Activated CD8-positive, alpha-beta memory T cell treated with anti-CD3 and anti-CD28 coated beads for 36 hours (primary cell): ENCODE results near the gene LIG3. TPM values are rescaled to one million over a fixed set of nuclear protein-coding genes. Genes with fewer than 3 reads are reported as not detected.
"Not testable (repeated sequence)": the region's sequence is repeated elsewhere in the genome, so short reads cannot be mapped to it uniquely, and the experiment has no call there.

Experiments
- CTCF ChIA-PET: fragments of 350-600 bp; sonication (Branson Sonifier 250); formaldehyde crosslinking; loops from one replicate; lab custom pipeline; 2021; ENCODE audit warnings: antibody characterized with exemption; lab: Charles Lee
- POLR2A ChIA-PET: fragments of 350-600 bp; sonication (Branson Sonifier 250); formaldehyde crosslinking; loops from one replicate; lab custom pipeline; 2021; ENCODE audit warnings: antibody characterized with exemption; lab: Charles Lee
- total RNA-seq, 2 experiments: library from RNA; stranded (reverse); gene quantifications; one replicate each; pipeline ENCODE4 v1.2.3, GENCODE V29; 2021

Gene LIG3
- total RNA-seq, 2 experiments from 2014 or later = 42.7 to 43.0 TPM

GRCh38 chr17:35021520-35022380 lies 41.4 kb downstream of the LIG3 start:
- ChIA-PET POLR2A (interaction anchor here (0.6 to 3.1 kb wide), 9 partner anchors 10 to 68 kb away, joined by 3 to 11 read pairs (median 4); partner anchors contain the start of gene RFFL), CTCF (interaction anchor here (1.0 to 3.0 kb wide), 5 partner anchors 9 to 97 kb away, joined by 3 to 15 read pairs (median 5); partner anchors contain the start of gene RAD51D)

- ChIA-PET POLR2A (interaction anchor here (0.5 to 3.1 kb wide), 11 partner anchors 9 to 67 kb away, joined by 3 to 11 read pairs (median 5); partner anchors contain the start of gene RFFL), CTCF (interaction anchor here (0.8 to 3.0 kb wide), 7 partner anchors 24 to 96 kb away, joined by 3 to 15 read pairs (median 5); partner anchors contain the start of gene RAD51D)
Measured at GRCh38 chr17:35022536-35023063, 42.3 kb downstream of the LIG3 start.

- POLR2A ChIA-PET = interaction anchor here (0.6 to 3.1 kb wide), 3 partner anchors 23 to 66 kb away, joined by 4 to 11 read pairs (median 10); no protein-coding TSS in a partner anchor
- CTCF ChIA-PET = interaction anchor here (0.9 to 3.0 kb wide), 6 partner anchors 11 to 96 kb away, joined by 3 to 15 read pairs (median 6); partner anchors contain the start of gene RAD51D
Measured at GRCh38 chr17:35023538-35023937, 43.2 kb downstream of the LIG3 start.

- ChIA-PET POLR2A (no interaction called here), CTCF (interaction anchor here (1.2 to 2.0 kb wide), 2 partner anchors 47 to 94 kb away, joined by 3 to 10 read pairs; partner anchors contain the start of gene RAD51D)
Measured at GRCh38 chr17:35025541-35025940, 45.2 kb downstream of the LIG3 start.

- CTCF ChIA-PET = not testable (repeated sequence)
- POLR2A ChIA-PET = interaction anchor here (1.2 kb wide), 1 partner anchor 35 kb away, joined by 3 read pairs; the partner anchor contains the start of gene RFFL
Measured at GRCh38 chr17:35028097-35028496, 47.8 kb downstream of the LIG3 start.

GRCh38 chr17:35028531-35029262 lies 48.4 kb downstream of the LIG3 start:
- ChIA-PET CTCF (interaction anchor here (0.9 to 1.1 kb wide), 2 partner anchors 61 to 90 kb away, joined by 3 to 4 read pairs; no protein-coding TSS in a partner anchor), POLR2A (interaction anchor here (1.2 kb wide), 1 partner anchor 35 kb away, joined by 3 read pairs; the partner anchor contains the start of gene RFFL)

- ChIA-PET POLR2A (interaction anchor here (1.1 kb wide), 1 partner anchor 8 kb away, joined by 3 read pairs; no protein-coding TSS in a partner anchor), CTCF (interaction anchor here (1.2 kb wide), 1 partner anchor 9 kb away, joined by 3 read pairs; no protein-coding TSS in a partner anchor)
Measured at GRCh38 chr17:35030780-35031179, 50.5 kb downstream of the LIG3 start.

GRCh38 chr17:35038453-35038852 lies 58.1 kb downstream of the LIG3 start:
- ChIA-PET CTCF (no interaction called here), POLR2A (no interaction called here)

- ChIA-PET POLR2A (no interaction called here), CTCF (interaction anchor here (0.6 to 1.1 kb wide), 3 partner anchors 9 to 45 kb away, joined by 3 to 5 read pairs (median 3); no protein-coding TSS in a partner anchor)
Measured at GRCh38 chr17:35041390-35041789, 61.1 kb downstream of the LIG3 start.

GRCh38 chr17:35044181-35044580 lies 63.9 kb downstream of the LIG3 start:
- ChIA-PET POLR2A (no interaction called here), CTCF (no interaction called here)

- ChIA-PET POLR2A (interaction anchor here (0.5 kb wide), 1 partner anchor 18 kb away, joined by 3 read pairs; the partner anchor contains the start of gene RFFL), CTCF (interaction anchor here (0.7 kb wide), 1 partner anchor 19 kb away, joined by 3 read pairs; no protein-coding TSS in a partner anchor)
Measured at GRCh38 chr17:35045458-35045979, 65.2 kb downstream of the LIG3 start.

GRCh38 chr17:35046245-35046644 lies 65.9 kb downstream of the LIG3 start:
- ChIA-PET CTCF (interaction anchor here (0.9 to 1.4 kb wide), 6 partner anchors 23 to 43 kb away, joined by 3 to 8 read pairs (median 4); no protein-coding TSS in a partner anchor), POLR2A (interaction anchor here (0.9 to 1.7 kb wide), 5 partner anchors 17 to 43 kb away, joined by 3 to 10 read pairs (median 5); partner anchors contain the start of gene RFFL)

- ChIA-PET CTCF (interaction anchor here (0.9 to 1.4 kb wide), 7 partner anchors 13 to 43 kb away, joined by 3 to 8 read pairs (median 3); no protein-coding TSS in a partner anchor), POLR2A (interaction anchor here (0.9 to 1.7 kb wide), 7 partner anchors 17 to 82 kb away, joined by 3 to 10 read pairs (median 5); partner anchors contain the start of gene RFFL)
Measured at GRCh38 chr17:35046740-35047283, 66.5 kb downstream of the LIG3 start.

- ChIA-PET POLR2A (no interaction called here), CTCF (no interaction called here)
Measured at GRCh38 chr17:35048685-35049379, 68.5 kb downstream of the LIG3 start.

GRCh38 chr17:35050170-35050569 lies 69.9 kb downstream of the LIG3 start:
- CTCF ChIA-PET = interaction anchor here (0.7 to 2.5 kb wide), 4 partner anchors 14 to 41 kb away, joined by 3 to 5 read pairs (median 4); partner anchors contain the start of gene RFFL
- POLR2A ChIA-PET = interaction anchor here (1.4 kb wide), 1 partner anchor 27 kb away, joined by 7 read pairs; no protein-coding TSS in a partner anchor

- ChIA-PET POLR2A (interaction anchor here (1.3 to 1.4 kb wide), 2 partner anchors 12 to 28 kb away, joined by 3 to 7 read pairs; partner anchors contain the start of gene RFFL), CTCF (interaction anchor here (0.7 to 2.5 kb wide), 3 partner anchors 13 to 38 kb away, joined by 3 to 5 read pairs (median 5); partner anchors contain the start of gene RFFL)
Measured at GRCh38 chr17:35051183-35051578, 70.9 kb downstream of the LIG3 start.
